Neuronal stem cell (in vitro differentiated cells): ENCODE results near the gene KRT82. TPM values are rescaled to one million over a fixed set of nuclear protein-coding genes. Genes with fewer than 3 reads are reported as not detected.

Experiments
- DNase-seq: peaks from one replicate; pipeline ENCODE4 v3.0.0-alpha.2; 2013; ENCODE audit warnings: low spot score
- H2AFZ ChIP-seq: one replicate; pipeline ENCODE4 v1.6.1; 2013; ENCODE audit warnings: mild to moderate bottlenecking, low read length, inconsistent platforms
- H2AK5ac ChIP-seq: 2 replicates; pipeline ENCODE4 v1.6.1; 2013; ENCODE audit warnings: low read depth, mild to moderate bottlenecking, inconsistent platforms, low read length, moderate library complexity, mixed read lengths
- H2BK120ac ChIP-seq: 2 replicates; pipeline ENCODE4 v1.6.1; 2013; ENCODE audit warnings: low read depth, mild to moderate bottlenecking, inconsistent platforms, low read length, moderate library complexity, mixed read lengths
- H2BK12ac ChIP-seq: one replicate; pipeline ENCODE4 v1.6.1; 2013; ENCODE audit warnings: low read length, inconsistent platforms
- H2BK15ac ChIP-seq: 2 replicates; pipeline ENCODE4 v1.6.1; 2013; ENCODE audit warnings: mild to moderate bottlenecking, low read length, inconsistent platforms, mixed read lengths
- H2BK5ac ChIP-seq: one replicate; pipeline ENCODE4 v1.6.1; 2013; ENCODE audit warnings: inconsistent platforms, mild to moderate bottlenecking, low read length, moderate library complexity
- H3K14ac ChIP-seq: one replicate; pipeline ENCODE4 v1.6.1; 2013; ENCODE audit warnings: low read length, inconsistent platforms
- H3K18ac ChIP-seq: 2 replicates; pipeline ENCODE4 v1.6.1; 2013; ENCODE audit warnings: low read length, inconsistent platforms
- H3K23ac ChIP-seq: 2 replicates; pipeline ENCODE4 v1.6.1; 2013; ENCODE audit warnings: low read depth, mild to moderate bottlenecking, mixed read lengths, low read length, inconsistent platforms; ENCODE audit not compliant: poor library complexity
- H3K27ac ChIP-seq: replicated peaks from 3 replicates; pipeline ENCODE4 v1.5.1; 2013; ENCODE audit warnings: low read length, inconsistent platforms
- H3K27me3 ChIP-seq, 3 experiments: 2 replicates each; pipeline ENCODE4 v1.6.1; 2013; ENCODE audit warnings: low read length in 3 of 3, mild to moderate bottlenecking in 2 of 3, inconsistent platforms in 1 of 3, low read depth in 1 of 3, mixed read lengths in 1 of 3, moderate library complexity in 1 of 3; ENCODE audit not compliant: control insufficient read depth in 3 of 3, insufficient read depth in 3 of 3
- H3K36me3 ChIP-seq, 2 donors: replicated peaks in 1 of 2; 2 replicates each; pipeline ENCODE4 v1.6.1; 2013; ENCODE audit warnings: low read length in 2 of 2; ENCODE audit not compliant: control insufficient read depth in 2 of 2, insufficient read depth in 2 of 2
- H3K4ac ChIP-seq: 2 replicates; pipeline ENCODE4 v1.6.1; 2013; ENCODE audit warnings: inconsistent platforms, mild to moderate bottlenecking, low read length, moderate library complexity
- H3K4me1 ChIP-seq, 2 donors: 1 replicate in 1 of 2; 2 replicates in 1 of 2; pipeline ENCODE4 v1.6.1; 2013; ENCODE audit warnings: low read length in 2 of 2, low read depth in 1 of 2; ENCODE audit not compliant: control insufficient read depth in 2 of 2, insufficient read depth in 1 of 2
- H3K4me2 ChIP-seq: one replicate; pipeline ENCODE4 v1.6.1; 2013; ENCODE audit warnings: mild to moderate bottlenecking, low read length, inconsistent platforms; ENCODE audit not compliant: insufficient read depth, poor library complexity, severe bottlenecking
- H3K4me3 ChIP-seq, 2 donors: 2 replicates each; pipeline ENCODE4 v1.5.1; 2013; ENCODE audit warnings: low read length in 2 of 2, mild to moderate bottlenecking in 2 of 2, inconsistent platforms in 1 of 2, moderate library complexity in 1 of 2
- H3K79me1 ChIP-seq: one replicate; pipeline ENCODE4 v1.6.1; 2013; ENCODE audit warnings: low read depth, mild to moderate bottlenecking, inconsistent platforms, low read length, moderate library complexity
- H3K9ac ChIP-seq: one replicate; pipeline ENCODE4 v1.6.1; 2013; ENCODE audit warnings: mild to moderate bottlenecking, low read depth, low read length, inconsistent platforms; ENCODE audit not compliant: poor library complexity
- H3K9me3 ChIP-seq, 2 donors: replicated peaks in 1 of 2; 2 replicates each; pipeline versions ENCODE3 to v1.6.1; 2013; ENCODE audit warnings: low read length in 2 of 2, mild to moderate bottlenecking in 2 of 2, inconsistent platforms in 1 of 2, low read depth in 1 of 2, mixed read lengths in 1 of 2, moderate library complexity in 1 of 2; ENCODE audit not compliant: control insufficient read depth in 2 of 2, insufficient read depth in 1 of 2
- H4K8ac ChIP-seq: one replicate; pipeline ENCODE4 v1.6.1; 2013; ENCODE audit warnings: low read depth, mild to moderate bottlenecking, inconsistent platforms, low read length, moderate library complexity
- H4K91ac ChIP-seq: one replicate; pipeline ENCODE4 v1.6.1; 2013; ENCODE audit warnings: low read length, low read depth, mild to moderate bottlenecking, inconsistent platforms; ENCODE audit not compliant: poor library complexity
- WGBS, 2 donors: extraction: QIAGEN DNeasy Blood & Tissue Kit; methylation state at CpG; one replicate each; pipeline ENCODE4 v1.1.7; 2013; ENCODE audit warnings: missing lambda C conversion rate in 2 of 2, mixed read lengths in 1 of 2; ENCODE audit not compliant: insufficient read length in 2 of 2, insufficient replicate concordance in 1 of 2; ENCODE audit errors: extremely low coverage in 2 of 2; 5-methylcytosine and 5-hydroxymethylcytosine counted together
- polyA plus RNA-seq, 2 experiments: library from polyadenylated mRNA; stranded (reverse); fragments of 200-250 nt; gene quantifications; one replicate each; pipeline ENCODE4 v1.2.3, GENCODE V29; 2013

Gene KRT82
- polyA plus RNA-seq (2013, experiment 1 of 2) = not detected
- not detected for polyA plus RNA-seq (2013, experiment 2 of 2)

GRCh38 chr12:52405922-52406385 is at the start of gene KRT82:
KRT82 (minus strand) TSS chr12:52406335; CDS start chr12:52406277, 58 bp downstream.
- DNase-seq = no peak
- H2BK12ac ChIP-seq = no peak within 1 kb of the TSS
- no CpG with 5 or more reads among the region's 14 CpGs for WGBS, 2 donors
- no peaks in the 10 kb centered on the region for H3K27me3 ChIP-seq
- H3K14ac ChIP-seq = no peak within 1 kb of the TSS
- no peak within 1 kb of the TSS for H2AFZ ChIP-seq
- H4K91ac ChIP-seq = no peak within 1 kb of the TSS
- no peaks in the 10 kb centered on the region for H3K79me1 ChIP-seq
- H3K4ac ChIP-seq = no peak within 1 kb of the TSS
- H2BK5ac ChIP-seq = no peak within 1 kb of the TSS
- no peak within 1 kb of the TSS for H4K8ac ChIP-seq
- H3K4me3 ChIP-seq = no peak within 1 kb of the TSS
- H3K4me2 ChIP-seq = no peak within 1 kb of the TSS
- no peaks in the 10 kb centered on the region for H3K36me3 ChIP-seq
- H3K9me3 ChIP-seq = peaks cover 0 to 5% of the 10 kb centered on the region in 2 donors
- H2BK15ac ChIP-seq = no peak within 1 kb of the TSS
- peaks cover 0 to under 1% of the 10 kb centered on the region in 2 donors for H3K4me1 ChIP-seq
- peak within 1 kb of the TSS; percentile 62 for H2AK5ac ChIP-seq
- H2BK120ac ChIP-seq = no peak within 1 kb of the TSS
- H3K27ac ChIP-seq = no peak within 1 kb of the TSS
- H3K23ac ChIP-seq = no peak within 1 kb of the TSS
- no peak within 1 kb of the TSS for H3K9ac ChIP-seq
- H3K18ac ChIP-seq = peak within 1 kb of the TSS; percentile 26

DNA sequence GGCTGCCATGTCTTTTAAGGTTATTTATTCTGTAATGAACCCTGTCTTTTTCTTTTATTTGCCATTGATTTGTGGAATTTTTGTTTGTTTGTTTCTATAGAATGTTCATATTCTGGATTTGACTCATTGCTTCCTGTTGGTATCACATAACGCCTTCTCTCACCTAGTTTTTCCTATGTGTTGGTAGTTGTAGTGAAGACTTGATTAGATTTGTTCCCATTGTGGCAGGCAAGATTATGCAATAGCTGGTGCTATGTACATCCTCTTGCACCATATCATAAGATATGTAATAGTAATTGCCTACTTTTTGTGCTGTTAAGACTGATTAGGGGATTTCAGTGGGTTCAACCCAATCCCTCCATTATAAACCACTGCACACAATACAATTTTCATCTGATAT is 49.7 kb upstream of the KRT82 start:
- Histone ChIP-seq H3K4me2 (no peak overlapping the region), H3K4me1 (peaks cover 0 to 2% of the 10 kb centered on the region in 2 donors), H3K27me3 (peaks cover 0 to 3% (median 0%) of the 10 kb centered on the region in 3 experiments), H2BK120ac (no peak overlapping the region), H3K23ac (no peak overlapping the region), H3K9me3 (no peaks in the 10 kb centered on the region), H3K14ac (no peak overlapping the region), H2AFZ (no peak overlapping the region), H3K9ac (no peak overlapping the region), H2BK5ac (no peak overlapping the region), H4K91ac (no peak overlapping the region), H3K4ac (no peak overlapping the region), H3K27ac (no peak overlapping the region), H3K4me3 (no peak overlapping the region), H2AK5ac (no peak overlapping the region), H3K79me1 (no peaks in the 10 kb centered on the region), H3K36me3 (no peaks in the 10 kb centered on the region), H3K18ac (no peak overlapping the region), H2BK15ac (no peak overlapping the region), H2BK12ac (no peak overlapping the region), H4K8ac (no peak overlapping the region)
- DNase-seq = no peak
- no CpG with 5 or more reads among the region's 1 CpG for WGBS, 2 donors

- Histone ChIP-seq H2BK15ac (no peak overlapping the region), H3K14ac (no peak overlapping the region), H2AK5ac (no peak overlapping the region), H4K91ac (no peak overlapping the region), H2AFZ (no peak overlapping the region), H4K8ac (no peak overlapping the region), H3K4me2 (no peak overlapping the region), H3K4me1 (peaks cover 0 to 2% of the 10 kb centered on the region in 2 donors), H3K9ac (no peak overlapping the region), H2BK12ac (no peak overlapping the region), H3K4me3 (no peak overlapping the region), H3K36me3 (no peaks in the 10 kb centered on the region), H3K4ac (no peak overlapping the region), H3K18ac (no peak overlapping the region), H3K79me1 (no peaks in the 10 kb centered on the region), H3K27me3 (peaks cover 0 to 3% (median 0%) of the 10 kb centered on the region in 3 experiments), H2BK120ac (no peak overlapping the region), H2BK5ac (no peak overlapping the region), H3K23ac (no peak overlapping the region), H3K27ac (no peak overlapping the region), H3K9me3 (no peaks in the 10 kb centered on the region)
- no CpG with 5 or more reads among the region's 3 CpGs for WGBS, 2 donors
- DNase-seq = no peak
Measured at GRCh38 chr12:52454411-52455201, 48.5 kb upstream of the KRT82 start.

- no peak within 1 kb of the TSS for H2BK5ac ChIP-seq
- H2AK5ac ChIP-seq = no peak within 1 kb of the TSS
- no peaks in the 10 kb centered on the region for H3K9me3 ChIP-seq
- no peak within 1 kb of the TSS for H2AFZ ChIP-seq
- DNase-seq = no peak
- no peak within 1 kb of the TSS for H3K14ac ChIP-seq
- no peak within 1 kb of the TSS for H3K18ac ChIP-seq
- no peak within 1 kb of the TSS for H3K4me3 ChIP-seq
- no peak within 1 kb of the TSS for H3K4me2 ChIP-seq
- no peaks in the 10 kb centered on the region for H3K36me3 ChIP-seq
- H3K79me1 ChIP-seq = no peaks in the 10 kb centered on the region
- WGBS, 2 donors = no CpG with 5 or more reads among the region's 6 CpGs
- H3K27me3 ChIP-seq = peaks cover 0 to 3% (median 0%) of the 10 kb centered on the region in 3 experiments
- H2BK120ac ChIP-seq = no peak within 1 kb of the TSS
- H3K23ac ChIP-seq = no peak within 1 kb of the TSS
- no peak within 1 kb of the TSS for H4K91ac ChIP-seq
- peaks cover 0 to 2% of the 10 kb centered on the region in 2 donors for H3K4me1 ChIP-seq
- H3K27ac ChIP-seq = no peak within 1 kb of the TSS
- no peak within 1 kb of the TSS for H3K4ac ChIP-seq
- H2BK15ac ChIP-seq = no peak within 1 kb of the TSS
- H4K8ac ChIP-seq = no peak within 1 kb of the TSS
- H3K9ac ChIP-seq = no peak within 1 kb of the TSS
- H2BK12ac ChIP-seq = no peak within 1 kb of the TSS
Measured at GRCh38 chr12:52452101-52452500, 46.0 kb upstream of the KRT82 start, which contains the start of gene KRT6B. KRT6B (minus strand) TSS chr12:52452146; CDS start chr12:52452078, 68 bp downstream.
